GM12875 (cell line): Measurements from ENCODE around the gene DNAJC21.
A peak's percentile ranks its signal among the peaks of the same experiment; 100 is the strongest.

Source experiments
- H3K4me3 ChIP-seq: one replicate; pipeline ENCODE4 v1.5.1; 2011; ENCODE audit warnings: low read depth, low read length, control low read depth
- TF ChIP-seq, protein P1 (sequence below): IDR thresholded peaks from 2 replicates; pipeline ENCODE4 v1.5.1; 2011; ENCODE audit warnings: low read depth, mild to moderate bottlenecking, control low read depth, inconsistent platforms, low read length, moderate library complexity, borderline replicate concordance; ENCODE audit not compliant: insufficient read depth

The DNAJC21 gene

DNA sequence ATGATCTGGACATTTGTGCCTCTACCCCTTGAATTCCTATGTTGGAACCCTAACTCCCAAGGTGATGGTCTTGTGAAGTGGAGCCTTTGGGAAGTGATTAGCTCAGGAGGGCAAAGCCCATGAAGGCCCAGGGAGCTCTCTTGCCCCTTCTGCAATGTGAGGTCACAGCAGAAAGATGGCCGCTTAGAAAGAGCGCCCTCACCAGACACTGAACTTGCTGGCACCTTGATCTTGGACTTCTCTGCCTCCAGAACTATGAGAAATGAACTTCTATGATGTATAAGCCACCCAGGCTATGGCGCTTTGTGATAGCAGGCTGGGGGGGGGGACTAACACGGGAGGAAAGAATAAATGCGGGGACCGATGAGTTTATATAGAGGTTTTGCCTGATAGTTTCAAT is 73.1 kb downstream of the DNAJC21 start:
- TF ChIP-seq, protein P1, sequence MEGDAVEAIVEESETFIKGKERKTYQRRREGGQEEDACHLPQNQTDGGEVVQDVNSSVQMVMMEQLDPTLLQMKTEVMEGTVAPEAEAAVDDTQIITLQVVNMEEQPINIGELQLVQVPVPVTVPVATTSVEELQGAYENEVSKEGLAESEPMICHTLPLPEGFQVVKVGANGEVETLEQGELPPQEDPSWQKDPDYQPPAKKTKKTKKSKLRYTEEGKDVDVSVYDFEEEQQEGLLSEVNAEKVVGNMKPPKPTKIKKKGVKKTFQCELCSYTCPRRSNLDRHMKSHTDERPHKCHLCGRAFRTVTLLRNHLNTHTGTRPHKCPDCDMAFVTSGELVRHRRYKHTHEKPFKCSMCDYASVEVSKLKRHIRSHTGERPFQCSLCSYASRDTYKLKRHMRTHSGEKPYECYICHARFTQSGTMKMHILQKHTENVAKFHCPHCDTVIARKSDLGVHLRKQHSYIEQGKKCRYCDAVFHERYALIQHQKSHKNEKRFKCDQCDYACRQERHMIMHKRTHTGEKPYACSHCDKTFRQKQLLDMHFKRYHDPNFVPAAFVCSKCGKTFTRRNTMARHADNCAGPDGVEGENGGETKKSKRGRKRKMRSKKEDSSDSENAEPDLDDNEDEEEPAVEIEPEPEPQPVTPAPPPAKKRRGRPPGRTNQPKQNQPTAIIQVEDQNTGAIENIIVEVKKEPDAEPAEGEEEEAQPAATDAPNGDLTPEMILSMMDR, result no peak
- no peak overlapping the region for H3K4me3 ChIP-seq

DNA sequence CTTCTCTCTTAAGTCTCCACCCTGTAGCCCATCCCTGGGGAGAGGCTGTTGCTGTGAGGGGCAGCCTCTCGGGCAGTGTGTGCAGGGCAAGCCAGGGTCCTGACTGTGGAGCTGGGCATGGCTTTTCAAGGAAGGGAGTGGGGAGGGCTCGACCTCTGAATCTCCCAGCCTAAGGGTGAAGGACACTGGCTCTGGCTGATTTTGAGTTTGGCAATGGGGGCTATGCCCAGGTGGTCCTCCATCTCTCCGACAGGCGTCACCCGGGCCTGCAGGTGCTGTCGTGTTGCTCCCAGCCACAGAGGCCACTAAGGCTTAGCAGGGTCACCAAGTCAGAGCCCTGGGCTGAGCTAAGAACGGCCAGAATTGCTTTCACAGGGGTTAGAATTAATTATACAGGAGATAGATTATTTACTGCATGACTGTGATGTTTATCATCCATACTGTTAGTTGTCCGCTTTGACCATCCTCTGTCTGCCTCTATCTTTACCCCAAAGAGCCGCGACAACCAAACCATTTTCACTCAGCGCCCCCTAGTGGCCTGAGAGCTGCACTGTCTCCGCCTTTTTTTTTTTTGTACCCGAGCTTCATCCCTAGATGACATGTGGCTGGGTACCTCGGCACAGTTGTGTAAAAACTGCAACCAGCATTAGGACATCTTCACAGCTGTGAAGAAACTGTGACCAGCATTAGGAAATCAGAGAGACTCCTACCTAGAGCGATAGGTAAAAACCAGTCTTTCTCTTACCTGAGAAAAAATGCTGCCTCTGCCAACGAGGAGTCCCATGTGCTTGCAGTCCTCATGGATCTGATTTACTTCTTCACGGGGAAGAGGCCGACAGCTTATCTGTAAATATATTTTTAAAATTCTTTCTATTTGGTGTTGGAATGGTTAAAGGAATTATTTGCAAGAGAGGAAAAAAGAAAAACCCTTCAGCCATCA is 73.9 kb downstream of the DNAJC21 start:
- TF ChIP-seq, protein P1, result peak; percentile 80
- H3K4me3 ChIP-seq, result no peak overlapping the region

DNA sequence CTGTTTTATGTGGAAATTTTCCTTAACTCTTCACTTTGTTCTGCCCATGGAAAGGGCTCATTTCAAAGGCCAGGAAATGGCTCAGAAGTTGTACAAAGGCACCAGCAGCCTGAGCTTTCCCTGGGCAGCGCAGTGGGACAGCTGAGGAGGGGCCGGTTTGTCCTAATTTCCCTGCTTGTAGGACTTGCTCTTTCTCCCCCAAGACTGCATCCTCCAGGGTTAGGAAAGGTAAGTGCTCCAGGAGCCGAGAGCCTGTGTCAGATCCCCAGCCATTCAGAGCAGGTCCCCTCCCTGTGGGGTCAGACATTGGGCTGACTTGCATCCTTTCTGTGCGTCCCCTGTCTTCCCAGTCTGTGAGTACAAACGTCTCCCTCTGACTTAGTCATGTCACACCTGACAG is 74.8 kb downstream of the DNAJC21 start:
- TF ChIP-seq, protein P1, result no peak
- H3K4me3 ChIP-seq, result no peak overlapping the region

DNA sequence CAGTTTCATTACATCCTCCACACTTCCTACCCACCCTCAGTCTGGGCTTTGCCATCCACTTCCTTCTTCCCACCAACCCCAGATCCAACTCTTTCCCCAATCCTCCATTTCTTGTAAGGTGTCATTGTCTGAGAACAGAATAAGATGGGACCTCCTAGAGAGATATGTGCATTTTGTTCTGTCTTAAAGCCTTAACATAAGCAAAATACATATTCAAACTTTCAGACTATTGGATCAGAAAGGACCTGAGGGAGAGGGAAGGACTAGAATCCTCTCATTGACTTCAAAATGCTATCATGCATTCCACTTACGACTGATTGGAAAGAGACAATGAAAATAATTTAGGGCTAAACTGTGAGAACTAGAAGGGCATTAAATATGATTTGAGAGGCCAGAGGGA is 75.4 kb downstream of the DNAJC21 start:
- TF ChIP-seq, protein P1, result no peak
- H3K4me3 ChIP-seq, result no peak overlapping the region
